Keratinocyte (primary cell): ENCODE results near the gene PPP6R1. TPM values are rescaled to one million over a fixed set of nuclear protein-coding genes. Genes with fewer than 3 reads are reported as not detected.

Experiments
- DNase-seq: peaks from one replicate; pipeline ENCODE4 v3.0.0-alpha.2; 2011; ENCODE audit warnings: low read depth, missing footprints, low spot score
- FAIRE-seq: peaks from 2 replicates; lab custom pipeline; 2011; peaks lifted over from hg19 to GRCh38; lab: Jason Lieb, UNC
- H2AFZ ChIP-seq: 2 replicates; pipeline ENCODE4 v1.6.0; 2012; ENCODE audit warnings: low read length, control low read depth, inconsistent platforms; ENCODE audit not compliant: control insufficient read depth
- H3K27ac ChIP-seq: 2 replicates; pipeline ENCODE4 v1.5.1; 2011; ENCODE audit warnings: low read length; ENCODE audit not compliant: control insufficient read depth, insufficient read depth
- H3K27me3 ChIP-seq: 3 replicates; pipeline ENCODE4 v1.6.0; 2011; ENCODE audit warnings: low read length; ENCODE audit not compliant: control insufficient read depth, insufficient read depth; ENCODE audit errors: extremely low read depth
- H3K36me3 ChIP-seq, 2 experiments: 2 replicates in 1 of 2; 3 replicates in 1 of 2; pipeline ENCODE4 v1.5.1; 2011; ENCODE audit warnings: low read length in 2 of 2, mild to moderate bottlenecking in 1 of 2; ENCODE audit not compliant: control insufficient read depth in 2 of 2, insufficient read depth in 2 of 2; ENCODE audit errors: extremely low read depth in 1 of 2
- H3K4me1 ChIP-seq: 3 replicates; pipeline ENCODE4 v1.5.1; 2011; ENCODE audit warnings: low read length; ENCODE audit not compliant: control insufficient read depth, insufficient read depth; ENCODE audit errors: extremely low read depth
- H3K4me2 ChIP-seq: 3 replicates; pipeline ENCODE4 v1.6.0; 2011; ENCODE audit warnings: low read depth, low read length; ENCODE audit not compliant: control insufficient read depth, insufficient read depth; ENCODE audit errors: extremely low read depth
- H3K4me3 ChIP-seq, 3 experiments: fragments of 200-600 bp in 1 of 3; sonication (generic) in 1 of 3; 2 replicates in 2 of 3; 3 replicates in 1 of 3; pipeline ENCODE4 v1.5.1; 2011 to 2016; ENCODE audit warnings: low read length in 3 of 3, mild to moderate bottlenecking in 3 of 3, control low read depth in 2 of 3, inconsistent platforms in 1 of 3, low read depth in 1 of 3, mixed read lengths in 1 of 3, mixed run types in 1 of 3, moderate library complexity in 1 of 3; ENCODE audit not compliant: control insufficient read depth in 2 of 3, insufficient read depth in 2 of 3; ENCODE audit errors: extremely low read depth in 1 of 3
- H3K79me2 ChIP-seq: 2 replicates; pipeline ENCODE4 v1.6.0; 2012; ENCODE audit warnings: low read length; ENCODE audit not compliant: control insufficient read depth, insufficient read depth
- H3K9ac ChIP-seq: 3 replicates; pipeline ENCODE4 v1.6.0; 2011; ENCODE audit warnings: low read length; ENCODE audit not compliant: control insufficient read depth, insufficient read depth; ENCODE audit errors: extremely low read depth
- H3K9me1 ChIP-seq: 3 replicates; pipeline ENCODE4 v1.6.0; 2011; ENCODE audit warnings: low read length; ENCODE audit not compliant: control insufficient read depth, insufficient read depth; ENCODE audit errors: extremely low read depth
- H3K9me3 ChIP-seq: 2 replicates; pipeline ENCODE4 v1.5.1; 2012; ENCODE audit warnings: low read depth, low read length; ENCODE audit not compliant: control insufficient read depth
- H4K20me1 ChIP-seq: 3 replicates; pipeline ENCODE4 v1.6.0; 2011; ENCODE audit warnings: low read length; ENCODE audit not compliant: control insufficient read depth, insufficient read depth; ENCODE audit errors: extremely low read depth
- EZH2 ChIP-seq: IDR thresholded peaks from one replicate; pipeline ENCODE4 v1.6.1; 2012; ENCODE audit warnings: inconsistent platforms, mild to moderate bottlenecking, low read length, moderate library complexity
- dilution Hi-C: fragments of 300-500 bp; cut with MboI; formaldehyde crosslinking; loops from one replicate; pipeline ENCODE4 v1.7.0; 2020; ENCODE audit warnings: low sequenced_read_pairs; ENCODE audit not compliant: extremely low pct_ligation_motif_present
- polyA plus RNA-seq, 5 experiments: library from polyadenylated mRNA; depleted of rRNA in 3 of 5; stranded (reverse) in 3 of 5; stranded (forward) in 1 of 5; unstranded in 1 of 5; fragments of >200 nt; gene quantifications; 1 replicate in 1 of 5; 2 replicates in 3 of 5; 3 replicates in 1 of 5; pipeline versions ENCODE4 v1.2.1 to v1.2.3, GENCODE V29; 2011 to 2012; ENCODE audit warnings: missing spikeins in 2 of 5, low read depth in 1 of 5, low replicate concordance in 1 of 5
- TF ChIP-seq, protein P1 (sequence below), 3 experiments: IDR thresholded peaks in 1 of 3; conservative IDR thresholded peaks in 1 of 3; optimal IDR thresholded peaks in 1 of 3; 2 replicates in 2 of 3; 3 replicates in 1 of 3; pipeline versions ENCODE3 to v1.5.1; 2011; ENCODE audit warnings: low read length in 3 of 3, mild to moderate bottlenecking in 3 of 3, moderate library complexity in 2 of 3, control low read depth in 1 of 3, inconsistent platforms in 1 of 3; ENCODE audit not compliant: insufficient read depth in 2 of 3; ENCODE audit errors: extremely low read depth in 1 of 3

The PPP6R1 gene
- polyA plus RNA-seq, 1 donor (not counting 4 experiments of a cell fraction or from before 2014, with no cell fraction given), result 26.7 TPM

- Histone ChIP-seq H3K4me2 (no peak overlapping the region), H4K20me1 (no peaks in the 10 kb centered on the region), H3K9ac (no peak overlapping the region), H3K36me3 (no peaks in the 10 kb centered on the region), H3K27me3 (no peaks in the 10 kb centered on the region), H3K9me3 (no peaks in the 10 kb centered on the region), H2AFZ (no peak overlapping the region), H3K4me3 (no peak overlapping the region), H3K9me1 (no peaks in the 10 kb centered on the region), H3K4me1 (no peaks in the 10 kb centered on the region), H3K79me2 (no peaks in the 10 kb centered on the region), H3K27ac (no peak overlapping the region)
- dilution Hi-C loops, result no loop called here
- FAIRE-seq (no peak), DNase-seq (no peak)
- no peak for TF ChIP-seq EZH2
- TF ChIP-seq, protein P1, sequence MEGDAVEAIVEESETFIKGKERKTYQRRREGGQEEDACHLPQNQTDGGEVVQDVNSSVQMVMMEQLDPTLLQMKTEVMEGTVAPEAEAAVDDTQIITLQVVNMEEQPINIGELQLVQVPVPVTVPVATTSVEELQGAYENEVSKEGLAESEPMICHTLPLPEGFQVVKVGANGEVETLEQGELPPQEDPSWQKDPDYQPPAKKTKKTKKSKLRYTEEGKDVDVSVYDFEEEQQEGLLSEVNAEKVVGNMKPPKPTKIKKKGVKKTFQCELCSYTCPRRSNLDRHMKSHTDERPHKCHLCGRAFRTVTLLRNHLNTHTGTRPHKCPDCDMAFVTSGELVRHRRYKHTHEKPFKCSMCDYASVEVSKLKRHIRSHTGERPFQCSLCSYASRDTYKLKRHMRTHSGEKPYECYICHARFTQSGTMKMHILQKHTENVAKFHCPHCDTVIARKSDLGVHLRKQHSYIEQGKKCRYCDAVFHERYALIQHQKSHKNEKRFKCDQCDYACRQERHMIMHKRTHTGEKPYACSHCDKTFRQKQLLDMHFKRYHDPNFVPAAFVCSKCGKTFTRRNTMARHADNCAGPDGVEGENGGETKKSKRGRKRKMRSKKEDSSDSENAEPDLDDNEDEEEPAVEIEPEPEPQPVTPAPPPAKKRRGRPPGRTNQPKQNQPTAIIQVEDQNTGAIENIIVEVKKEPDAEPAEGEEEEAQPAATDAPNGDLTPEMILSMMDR (optimal IDR thresholded peaks at IDR 0.05 in 1 of 3, IDR thresholded peaks at IDR 0.05 in 1 of 3, conservative IDR thresholded peaks at IDR 0.05 in 1 of 3; ENCODE audit: extremely low read depth in 1 of 3, insufficient read depth in 2 of 3, low read length in 3 of 3), result no peak
Observed at GRCh38 chr19:55197528-55197927, 61.3 kb downstream of the PPP6R1 start.

DNA sequence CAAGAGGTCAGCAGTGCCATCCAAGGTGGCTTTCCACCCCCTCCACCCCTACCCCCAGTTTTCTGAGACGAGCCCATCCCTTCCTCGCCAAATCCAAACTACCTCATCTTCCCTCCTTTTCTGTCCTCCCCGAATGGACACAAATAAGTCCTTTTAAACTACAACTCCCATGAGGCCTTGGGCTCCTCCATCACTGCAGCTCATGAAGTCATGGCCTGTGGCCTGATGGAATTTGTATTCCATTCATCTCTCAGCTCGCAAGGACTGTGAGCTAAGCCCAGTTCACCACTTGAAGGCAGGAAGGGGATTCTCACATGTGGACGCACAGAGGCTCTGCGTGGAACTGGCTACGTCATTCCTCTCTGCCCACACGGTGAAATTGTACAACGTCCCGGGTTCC is 62.0 kb downstream of the PPP6R1 start:
- no peak for DNase-seq
- Histone ChIP-seq H3K27ac (no peak overlapping the region), H3K4me3 (no peak overlapping the region), H3K9me3 (no peaks in the 10 kb centered on the region), H4K20me1 (no peaks in the 10 kb centered on the region), H3K4me1 (no peaks in the 10 kb centered on the region), H3K79me2 (no peaks in the 10 kb centered on the region), H3K4me2 (no peak overlapping the region), H2AFZ (no peak overlapping the region), H3K36me3 (no peaks in the 10 kb centered on the region), H3K9me1 (no peaks in the 10 kb centered on the region), H3K9ac (no peak overlapping the region), H3K27me3 (no peaks in the 10 kb centered on the region)
- dilution Hi-C loops, result no loop called here
- no peak for FAIRE-seq
- TF ChIP-seq EZH2, result no peak
- TF ChIP-seq, protein P1 (optimal IDR thresholded peaks at IDR 0.05 in 1 of 3, IDR thresholded peaks at IDR 0.05 in 1 of 3, conservative IDR thresholded peaks at IDR 0.05 in 1 of 3; ENCODE audit: extremely low read depth in 1 of 3, insufficient read depth in 2 of 3, low read length in 3 of 3), result no peak
